CD4-positive, alpha-beta T cell treated with Interleukin-17A for 1 hour (primary cell): ENCODE measurements around the gene MED4.
A peak's percentile ranks its signal among the peaks of the same experiment; 100 is the strongest.
"Not testable (repeated sequence)": the region's sequence is repeated elsewhere in the genome, so short reads cannot be mapped to it uniquely, and the experiment has no call there.

Experiments
- DNase-seq: peaks from one replicate; pipeline ENCODE4 v3.0.0-alpha.2; 2020

The MED4 gene

DNA sequence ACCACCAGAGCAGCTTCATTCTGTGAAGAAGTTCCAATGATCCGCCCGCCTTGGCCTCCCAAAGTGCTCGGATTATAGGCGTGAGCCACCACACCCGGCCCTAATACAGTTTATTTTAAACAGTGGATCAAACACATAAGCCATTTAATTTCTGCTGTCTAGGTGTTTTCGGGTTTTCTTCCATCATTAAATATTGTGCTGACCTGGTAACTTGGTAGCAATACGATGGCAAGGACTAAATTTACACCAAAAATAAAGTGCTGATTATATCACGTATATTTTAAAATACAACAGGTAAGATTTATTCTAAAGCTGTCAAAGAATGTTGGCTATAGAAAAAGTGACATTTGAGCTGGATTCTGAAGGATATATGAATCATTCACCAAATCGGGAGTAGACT, 1.3 kb downstream of the MED4 start:
- DNase-seq = no peak

DNA sequence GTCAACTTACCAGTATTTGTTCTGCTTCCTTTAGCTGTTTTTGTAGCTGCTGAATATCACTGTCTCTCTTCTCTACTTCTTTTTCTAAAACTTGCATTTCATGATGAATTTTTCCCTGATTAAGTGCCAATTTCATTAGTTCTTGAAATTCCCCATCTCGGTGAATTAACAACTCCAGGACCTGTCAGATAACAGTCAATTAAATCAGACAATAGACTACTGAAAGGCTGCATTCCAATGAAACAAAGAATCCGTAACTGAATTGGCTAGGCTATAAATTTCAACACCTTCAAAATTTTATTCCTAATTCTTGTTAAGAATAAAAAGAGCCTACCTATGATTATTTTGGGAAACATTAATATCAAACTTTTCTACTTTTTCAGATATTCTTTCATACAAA, 8.6 kb downstream of the MED4 start:
- DNase-seq = no peak

DNA sequence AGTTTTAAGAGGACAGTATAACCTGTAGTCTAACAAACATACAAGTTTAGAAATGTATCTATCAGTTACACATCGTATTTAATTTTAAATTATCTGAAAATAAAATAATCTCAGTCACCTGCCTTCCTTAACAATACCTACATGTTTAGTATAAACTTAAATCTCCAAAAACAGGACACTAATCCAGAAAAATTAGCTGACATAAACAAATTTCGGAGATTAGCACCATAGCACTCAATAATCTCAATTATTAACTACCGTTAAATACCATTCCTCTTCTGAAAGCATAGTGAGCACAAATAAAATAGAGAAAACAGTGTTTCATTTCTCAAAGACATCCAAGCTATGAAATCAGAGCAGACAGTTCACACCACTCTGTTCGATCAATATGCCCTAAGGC, 13.2 kb downstream of the MED4 start:
- DNase-seq = no peak

DNA sequence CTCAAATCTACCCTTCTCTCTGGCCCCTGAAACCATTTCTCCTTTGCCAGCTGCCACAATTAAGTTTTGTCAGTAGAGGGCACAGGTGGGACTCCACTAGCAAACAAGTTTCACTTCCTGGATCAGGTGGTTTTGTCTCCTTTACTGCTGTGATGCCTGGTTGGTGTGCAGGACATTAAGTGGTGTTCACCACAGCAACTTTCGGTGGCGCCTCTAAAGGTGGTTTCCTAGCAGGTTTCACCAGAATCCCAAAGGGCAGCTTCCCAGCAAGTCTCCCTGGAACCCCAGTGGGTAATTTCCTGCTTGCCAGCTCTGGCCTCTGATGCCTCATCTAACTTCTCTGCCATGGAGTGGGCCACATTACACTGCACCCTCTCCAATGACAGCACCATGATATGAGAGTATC, 16.6 kb downstream of the MED4 start:
- peak; percentile 47 for DNase-seq

DNA sequence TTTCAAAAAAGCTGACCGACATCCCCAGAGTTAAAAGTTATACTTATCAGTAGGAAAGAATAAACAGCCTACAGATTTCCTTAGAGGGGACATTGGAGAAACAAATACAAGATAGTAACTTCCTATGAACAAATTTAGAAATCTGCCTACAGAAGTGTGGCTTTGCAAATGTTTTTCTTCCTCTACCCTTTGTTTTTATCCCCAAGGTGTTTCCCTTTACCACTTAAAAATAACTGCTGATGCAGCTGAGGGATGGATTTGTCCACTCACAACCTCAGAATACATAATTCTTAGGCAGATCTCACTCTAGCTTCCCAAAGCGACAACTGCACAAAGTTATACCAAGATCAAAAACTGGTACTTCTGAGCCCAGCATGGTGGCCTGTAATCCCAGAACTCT, 20.9 kb downstream of the MED4 start:
- DNase-seq = no peak

DNA sequence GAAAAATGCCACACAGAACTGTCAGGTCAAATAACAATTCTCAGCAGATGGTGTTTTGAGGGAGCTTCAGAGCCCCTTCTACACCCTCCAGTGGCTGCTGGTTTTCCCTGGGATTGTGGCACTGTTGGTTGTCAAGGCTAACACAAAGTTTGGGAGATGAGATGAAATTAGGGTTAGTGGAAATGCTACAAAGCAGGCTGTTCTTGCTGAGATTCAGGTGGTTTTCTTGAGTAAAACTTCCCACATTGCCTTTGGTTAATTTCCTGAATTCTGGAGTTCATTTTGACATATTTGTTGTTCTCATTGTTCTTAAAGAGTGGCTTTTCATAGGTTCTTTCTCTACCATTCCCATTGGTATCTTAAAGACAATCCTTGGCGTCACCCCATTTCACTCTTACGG, 22.1 kb downstream of the MED4 start:
- DNase-seq = no peak

DNA sequence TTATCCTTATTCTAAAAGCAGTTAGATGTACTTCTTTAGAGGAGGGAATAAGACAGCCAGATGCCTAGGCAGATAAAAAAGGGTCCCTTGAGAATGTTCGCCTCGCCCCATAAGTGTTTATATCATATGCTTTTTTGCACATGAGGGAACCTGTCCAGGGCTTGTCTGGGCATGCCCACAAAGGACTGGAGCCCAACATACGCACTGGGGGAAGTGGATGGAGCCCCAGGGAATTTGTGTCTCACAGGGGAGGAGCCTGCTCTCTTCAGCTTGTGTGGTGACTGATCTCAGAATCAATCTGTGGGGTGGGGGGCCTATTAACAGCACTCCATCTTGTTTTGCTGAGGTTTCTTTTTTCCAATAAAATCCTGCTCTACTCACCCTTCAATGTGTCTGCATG, 22.6 kb downstream of the MED4 start:
- DNase-seq = no peak

DNA sequence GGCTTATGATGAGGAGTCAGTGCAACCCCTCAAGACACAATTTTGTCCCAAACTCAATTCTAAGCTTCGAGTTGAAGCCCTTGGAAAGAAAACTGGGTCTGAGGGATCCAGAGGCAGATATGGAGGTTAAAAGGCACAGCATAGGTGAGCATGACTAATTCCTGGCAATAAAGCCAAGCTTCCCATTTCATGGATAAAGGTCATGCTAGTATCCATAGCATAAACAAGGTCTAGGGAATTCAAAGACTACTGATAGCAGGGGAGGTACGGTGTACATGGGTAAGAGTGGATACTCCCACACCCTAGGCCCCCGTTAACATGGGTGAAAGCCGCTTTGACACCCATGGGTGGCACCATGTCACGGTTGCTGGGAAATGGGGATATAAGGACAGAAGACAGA, 24.0 kb downstream of the MED4 start:
- DNase-seq = no peak

DNA sequence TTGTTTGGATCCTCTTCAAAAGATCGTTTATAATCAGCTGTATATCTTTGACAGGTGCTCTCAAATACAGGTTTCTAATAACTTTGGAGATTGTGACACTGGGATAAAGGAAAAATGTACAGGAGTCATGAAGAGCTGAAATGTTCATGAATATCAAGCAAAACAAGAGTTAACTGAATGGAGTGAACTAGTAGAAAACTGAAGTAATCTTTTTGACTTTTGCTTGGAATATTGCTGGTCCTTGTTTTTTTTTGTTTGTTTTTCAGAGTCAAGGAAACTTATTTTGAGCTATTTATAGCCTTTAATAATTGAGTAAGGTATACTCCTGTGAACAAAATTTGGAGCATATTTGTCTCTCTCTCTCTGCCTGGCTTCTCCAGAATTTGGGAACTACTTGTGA, 25.3 kb downstream of the MED4 start:
- DNase-seq = no peak

DNA sequence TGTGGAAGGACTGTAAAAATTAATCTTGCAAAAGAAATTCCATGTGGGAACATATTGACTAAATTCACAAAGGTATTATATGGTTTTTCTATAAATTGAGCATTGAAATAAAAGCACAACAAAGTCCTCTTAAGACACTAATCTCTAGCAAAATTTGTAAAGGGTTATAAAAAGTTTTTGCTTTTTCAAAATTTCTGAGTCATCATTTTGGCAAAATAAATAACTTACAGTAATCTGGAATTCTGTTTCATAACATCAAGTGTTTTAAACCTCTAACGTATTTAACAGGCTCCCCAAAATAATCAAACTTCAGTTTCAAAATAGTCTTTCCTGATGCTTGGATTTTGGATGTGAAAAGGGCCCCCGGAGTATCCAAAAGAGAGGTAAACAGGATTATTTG, 26.0 kb downstream of the MED4 start:
- no peak for DNase-seq

DNA sequence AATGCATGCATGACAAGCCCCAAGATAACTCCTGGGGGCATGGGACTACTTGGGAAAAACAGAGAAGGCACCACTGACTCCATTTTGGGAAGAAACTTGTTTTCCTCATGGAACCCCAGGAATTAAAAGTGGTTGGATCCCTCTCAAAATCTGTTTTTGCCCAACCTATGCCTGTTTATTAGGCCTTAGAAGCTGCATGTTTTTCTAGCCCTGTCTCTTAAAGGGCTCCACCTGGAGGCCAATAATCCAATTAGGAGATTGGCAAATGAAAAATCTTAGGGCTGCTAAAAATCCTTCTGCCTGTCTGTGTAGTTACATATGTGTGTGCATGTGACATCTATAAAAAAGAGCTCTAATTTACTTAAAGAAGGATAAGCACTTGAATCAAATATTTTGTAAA, 26.9 kb downstream of the MED4 start:
- DNase-seq = peak; percentile 7

DNA sequence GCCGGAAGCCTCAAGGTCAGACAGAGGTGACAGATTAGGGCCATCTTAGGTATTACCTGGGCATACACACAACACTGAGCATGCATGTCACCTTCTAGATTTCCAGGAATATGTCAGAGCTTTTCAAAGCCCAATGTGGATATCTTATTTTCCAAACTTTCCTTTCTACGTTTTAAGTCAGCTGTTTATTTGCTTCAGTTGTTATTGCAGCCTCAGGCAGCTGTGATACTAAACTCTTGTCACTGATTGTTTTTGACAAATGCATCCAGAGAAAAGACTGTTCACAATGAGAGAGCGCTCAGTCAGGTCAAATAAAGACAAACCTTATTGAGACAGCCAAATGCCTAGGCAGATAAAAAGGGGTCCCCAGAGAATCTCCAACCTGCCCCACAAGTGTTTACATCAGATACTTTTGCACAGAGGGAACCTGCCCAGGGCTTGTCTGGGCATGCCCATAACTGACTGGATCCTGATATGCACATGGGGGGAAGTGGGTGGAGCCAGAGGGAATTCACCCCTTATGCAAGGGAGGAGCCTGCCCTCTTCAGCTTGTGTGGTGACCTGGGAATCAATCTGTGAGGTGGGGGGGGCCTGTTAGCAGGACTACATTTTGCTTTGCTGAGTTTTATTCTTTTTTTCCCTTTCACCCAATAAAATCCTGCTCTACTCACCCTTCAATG, 28.5 kb downstream of the MED4 start:
- peak; percentile 23 for DNase-seq

DNA sequence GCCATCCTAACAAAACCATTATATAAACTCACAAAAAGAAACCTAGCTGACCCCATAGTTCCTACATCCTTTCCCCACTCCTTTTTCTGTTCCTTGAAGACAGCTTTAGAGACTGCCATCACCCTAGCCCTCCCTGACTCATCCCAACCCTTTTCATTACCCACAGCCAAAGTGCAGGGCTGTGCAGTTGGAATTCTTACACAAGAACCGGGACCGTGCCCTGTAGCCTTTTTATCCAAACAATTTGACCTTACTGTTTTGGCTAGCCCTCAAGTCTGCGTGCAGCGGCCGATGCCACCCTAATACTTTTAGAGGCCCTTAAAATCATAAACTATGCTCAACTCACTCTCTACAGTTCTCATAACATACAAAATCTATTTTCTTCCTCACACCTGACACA, 35.0 kb downstream of the MED4 start:
- not testable (repeated sequence) for DNase-seq

DNA sequence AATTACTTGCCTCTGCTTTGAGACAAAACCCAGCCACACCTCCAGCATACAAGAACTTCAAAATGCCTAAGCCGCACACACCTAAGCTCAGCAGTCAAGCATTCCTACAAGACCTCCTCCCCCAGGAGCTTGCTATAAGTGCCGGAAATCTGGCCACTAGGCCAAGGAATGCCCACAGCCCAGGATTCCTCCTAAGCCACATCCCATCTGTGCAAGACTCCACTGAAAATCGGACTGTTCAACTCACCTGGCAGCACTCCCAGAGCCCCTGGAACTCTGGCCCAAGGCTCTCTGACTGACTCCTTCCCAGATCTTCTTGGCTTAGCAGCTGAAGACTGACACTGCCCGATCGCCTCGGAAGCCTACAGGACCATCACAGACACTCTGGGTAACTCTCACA, 36.4 kb downstream of the MED4 start:
- DNase-seq = not testable (repeated sequence)

DNA sequence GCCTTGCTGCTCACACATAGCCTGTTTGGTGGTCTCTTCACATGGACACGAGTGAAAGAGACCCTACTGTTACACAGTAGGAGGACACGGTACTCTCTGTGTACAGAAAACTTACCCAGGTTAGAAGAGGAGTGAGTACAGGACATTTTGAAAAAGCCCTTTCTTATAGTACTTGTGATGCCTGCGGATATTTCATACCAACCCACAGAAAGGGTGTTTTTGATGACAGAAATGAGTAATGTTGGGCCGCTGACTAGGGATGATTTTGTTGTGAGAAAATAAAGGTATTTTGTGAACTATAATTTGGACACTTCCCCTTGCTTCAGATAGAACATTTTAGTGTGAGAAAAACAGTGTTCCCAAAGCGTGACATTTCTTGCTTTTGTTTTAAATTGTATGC, 39.2 kb downstream of the MED4 start:
- no peak for DNase-seq

DNA sequence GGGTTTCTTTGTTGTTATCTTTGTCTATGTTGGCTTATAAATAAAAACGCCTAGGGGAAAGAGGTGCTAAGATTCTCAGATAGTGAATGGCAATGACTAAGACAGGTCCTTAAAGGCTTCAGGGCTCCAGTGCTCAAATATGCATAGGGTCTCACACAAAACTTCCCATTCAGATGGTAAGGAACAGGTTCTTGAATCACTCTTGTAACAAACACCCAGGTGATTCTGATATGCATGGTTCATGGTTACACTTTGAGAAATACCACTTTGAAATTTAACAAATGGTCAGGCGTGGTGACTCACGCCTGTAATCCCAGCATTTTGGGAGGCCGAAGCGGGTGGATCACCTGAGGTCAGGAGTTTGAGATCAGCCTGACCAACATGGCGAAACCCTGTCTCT, 40.3 kb downstream of the MED4 start:
- DNase-seq = no peak

DNA sequence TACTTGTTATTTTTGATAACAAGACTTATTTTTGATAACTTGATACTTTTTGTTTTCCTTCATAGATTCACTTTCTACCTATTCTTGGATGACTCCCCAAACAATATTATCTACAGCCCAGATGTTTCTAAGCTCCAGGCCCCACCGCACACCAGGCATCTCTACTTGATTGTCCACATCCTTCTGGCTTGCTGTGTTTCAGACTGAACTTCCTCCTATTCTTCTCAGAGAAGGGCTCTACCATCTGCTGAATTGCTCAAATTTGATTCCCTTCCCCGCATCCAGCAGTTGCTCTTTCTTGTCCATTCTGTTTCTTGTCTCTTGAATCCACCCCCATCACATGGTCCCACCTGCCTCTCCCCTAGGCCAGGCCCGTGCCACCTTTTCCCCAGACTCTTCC, 44.4 kb downstream of the MED4 start:
- DNase-seq = no peak

DNA sequence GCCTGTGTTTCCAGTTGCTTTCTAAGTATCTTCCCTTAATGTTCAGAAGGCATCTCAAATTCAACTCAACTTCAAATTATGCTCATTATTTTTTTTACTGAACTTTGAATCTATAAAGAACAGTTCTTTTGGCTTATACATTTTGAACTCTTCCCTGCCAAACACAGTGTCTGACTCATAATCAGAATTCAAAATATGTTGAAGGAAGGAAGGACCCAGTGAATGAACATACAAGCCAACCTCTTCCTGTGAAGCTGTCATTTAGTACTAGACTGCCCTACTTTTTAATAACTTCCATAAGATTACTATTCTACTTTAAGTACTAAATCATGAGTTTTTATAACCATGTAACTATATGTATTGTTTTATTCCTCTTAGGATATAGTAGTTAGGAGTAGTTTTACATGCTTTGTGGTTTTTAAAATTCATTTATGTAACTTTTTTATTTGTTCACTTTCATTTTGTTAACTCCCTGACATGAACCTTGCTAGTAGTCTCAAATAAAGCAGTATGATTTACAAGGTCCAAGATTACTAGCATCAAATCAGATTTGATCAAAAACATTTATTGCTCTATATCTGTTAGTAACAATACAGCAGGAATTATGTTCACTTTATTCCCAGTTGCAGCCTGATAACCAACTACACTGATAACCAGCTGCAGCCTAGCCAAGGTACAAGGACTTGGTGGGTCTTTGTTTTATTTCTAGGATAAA, 51.0 kb downstream of the MED4 start:
- peak; percentile 5 for DNase-seq

DNA sequence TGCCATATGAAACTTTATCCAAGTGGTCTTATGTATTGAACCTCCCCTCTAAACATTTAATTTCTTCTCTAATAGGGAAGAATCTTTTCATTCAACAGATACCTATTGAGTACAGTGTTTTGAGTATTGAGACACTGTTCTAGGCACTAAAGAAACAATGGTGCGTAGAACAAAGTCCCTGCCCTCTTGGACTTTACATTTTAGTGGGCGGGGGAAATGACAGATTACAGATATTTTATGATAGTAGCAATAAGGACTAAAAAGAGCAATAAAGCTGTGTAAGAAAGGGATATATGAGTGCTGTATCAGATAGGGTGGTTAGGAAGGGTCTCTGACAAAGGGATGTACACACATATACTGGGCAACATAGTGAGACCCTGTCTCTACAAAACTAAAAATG, 52.0 kb downstream of the MED4 start:
- DNase-seq = no peak

DNA sequence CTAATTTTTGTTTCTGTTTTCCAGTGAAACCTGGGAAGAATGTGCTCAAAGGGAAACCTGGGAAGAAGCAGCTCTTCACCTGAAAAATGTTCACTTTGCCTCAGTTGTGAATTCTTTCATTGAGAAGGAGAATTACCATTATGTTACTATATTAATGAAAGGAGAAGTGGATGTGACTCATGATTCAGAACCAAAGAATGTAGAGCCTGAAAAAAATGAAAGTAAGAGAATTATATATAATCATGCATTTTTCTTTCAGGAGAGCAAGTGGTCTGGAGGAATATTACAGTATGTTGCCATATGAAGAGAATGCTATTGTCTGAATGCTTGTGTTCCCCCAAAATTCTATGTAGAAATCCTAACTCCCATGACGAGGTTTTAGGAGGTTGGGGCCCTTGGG, 54.0 kb downstream of the MED4 start:
- no peak for DNase-seq

DNA sequence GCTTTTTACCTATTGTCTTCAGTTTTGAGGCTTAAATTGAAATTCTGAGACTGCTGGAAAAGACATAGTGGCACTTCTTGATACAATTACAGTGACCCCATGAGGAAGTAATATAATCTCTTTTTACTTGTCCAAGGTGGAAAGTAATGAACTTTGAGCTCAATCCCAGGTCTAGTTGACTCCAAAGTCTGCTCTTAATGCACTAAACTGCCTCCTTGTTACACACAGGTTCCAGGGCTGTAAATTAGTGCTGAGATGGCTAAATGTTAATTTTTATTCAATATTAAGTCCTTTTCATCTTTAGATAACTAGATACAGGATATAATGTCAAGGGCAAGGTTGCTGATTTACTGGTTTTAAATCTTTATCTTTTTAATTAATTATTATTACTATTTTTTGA, 54.9 kb downstream of the MED4 start:
- no peak for DNase-seq

DNA sequence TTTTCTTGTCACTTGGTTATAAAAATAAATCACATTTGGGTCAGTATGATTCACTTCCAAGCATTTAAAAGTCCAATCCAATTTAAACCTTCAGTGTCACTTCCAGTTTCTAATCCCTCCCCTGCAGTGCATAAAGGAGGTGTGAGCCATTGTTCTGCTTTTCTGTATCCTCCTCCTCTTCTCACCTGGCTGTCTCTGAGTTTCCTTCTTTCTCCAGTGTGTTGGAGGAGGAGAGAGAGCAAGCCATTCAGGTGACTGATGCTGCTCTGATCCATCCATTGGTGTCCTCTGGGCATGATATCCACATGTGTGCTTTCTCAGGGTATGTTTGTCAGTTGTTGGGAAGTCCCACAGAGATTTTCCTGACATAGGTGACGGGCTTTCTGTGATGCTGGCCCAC, 56.1 kb downstream of the MED4 start:
- peak; percentile 7 for DNase-seq

DNA sequence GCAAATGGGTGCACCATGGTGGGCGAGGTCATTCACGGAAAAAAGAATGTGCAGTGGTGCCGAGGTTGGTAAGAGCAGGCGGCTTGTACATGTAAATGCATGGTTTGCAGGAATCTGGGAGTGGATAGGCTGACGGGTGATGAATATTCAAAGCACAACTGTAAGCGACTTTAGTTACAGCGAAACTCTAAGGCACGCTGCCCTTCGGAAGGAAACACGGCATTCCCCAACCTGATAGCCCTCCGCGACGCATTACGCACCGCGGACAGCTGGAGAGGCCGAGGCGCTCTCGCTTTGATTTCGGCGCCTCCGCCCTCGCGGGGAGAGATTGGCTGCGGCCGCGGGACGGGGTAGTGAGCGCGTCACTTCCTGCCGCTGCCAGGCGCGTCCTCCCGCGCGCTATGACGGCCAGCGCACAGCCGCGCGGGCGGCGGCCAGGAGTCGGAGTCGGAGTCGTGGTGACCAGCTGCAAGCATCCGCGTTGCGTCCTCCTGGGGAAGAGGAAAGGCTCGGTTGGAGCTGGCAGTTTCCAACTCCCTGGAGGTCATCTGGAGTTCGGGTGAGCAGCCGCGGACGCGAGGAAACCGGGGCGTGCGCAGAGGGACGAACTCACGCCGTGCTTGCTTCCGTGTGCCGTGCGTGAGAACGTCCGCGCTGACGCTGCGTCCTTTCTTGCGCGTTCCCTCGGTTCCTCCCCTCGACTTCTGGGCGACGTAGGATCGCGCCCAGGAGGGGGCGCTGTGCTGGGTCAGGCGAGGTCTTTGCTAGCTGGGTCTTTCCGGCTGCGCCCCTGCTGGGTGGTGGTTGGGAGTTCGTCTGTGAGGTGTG, 57.3 kb downstream of the MED4 start, which contains the start of gene NUDT15:
NUDT15 (plus strand) TSS at position 381 of the 828 bp plus-strand sequence; CDS start at position 402, 21 bp downstream.
- peak; percentile 97 for DNase-seq

DNA sequence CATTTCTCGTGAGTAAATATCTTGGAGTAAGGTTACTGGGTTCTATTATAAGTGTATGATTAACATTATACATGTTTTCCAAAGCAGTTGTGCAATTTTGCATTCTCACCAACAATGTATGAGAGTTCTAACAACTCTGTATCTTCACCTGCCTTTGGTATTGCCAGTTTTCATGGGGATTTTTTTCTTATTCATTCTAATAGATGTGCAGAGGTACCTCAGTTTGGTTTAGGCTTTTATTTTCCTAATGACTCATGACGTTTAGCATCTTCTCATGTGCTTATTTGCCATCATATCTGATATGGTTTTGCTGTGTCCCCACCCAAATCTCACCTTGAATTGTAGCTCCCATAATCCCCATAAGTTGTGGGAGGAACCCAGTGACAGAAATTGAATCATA, 65.0 kb downstream of the MED4 start:
- no peak for DNase-seq
